Mesangial cell (primary cell): ENCODE results near the gene FAM181A. TPM values are rescaled to one million over a fixed set of nuclear protein-coding genes. Genes with fewer than 3 reads are reported as not detected.

Experiments used
- total RNA-seq: library from RNA; depleted of rRNA; stranded (reverse); fragments of >200 nt; gene quantifications from 2 replicates; pipeline ENCODE4 v1.2.3, GENCODE V29; 2015

The FAM181A gene
- not detected in 2 replicates for total RNA-seq

GRCh38 chr14:93926873-93927799 is at the start of gene FAM181A:
Gene FAM181A (plus strand): TSS chr14:93927344. CDS start chr14:93928286, 942 bp downstream.

GRCh38 chr14:93976477-93977057 is 49.4 kb downstream of the FAM181A start, which contains the start of gene ASB2:
Gene ASB2 (minus strand): TSS chr14:93976570. CDS start chr14:93964539, 12,031 bp downstream.

Other genes starting within 250 kb of the FAM181A start
- not detected in 2 replicates for gene PRIMA1, start 138.9 kb upstream of the FAM181A start, total RNA-seq
- gene ASB2, start 49.2 kb downstream of the FAM181A start, total RNA-seq, result 0.13 and 0.16 TPM in 2 replicates
- gene CCDC197, start 70.0 kb downstream of the FAM181A start, total RNA-seq, result not detected in 2 replicates
- gene OTUB2, start 99.0 kb downstream of the FAM181A start, total RNA-seq, result 3.7 and 4.1 TPM in 2 replicates
- 57.3 and 92.7 TPM in 2 replicates for gene DDX24, start 153.9 kb downstream of the FAM181A start, total RNA-seq
- 15.0 and 22.0 TPM in 2 replicates for gene IFI27L1, start 154.0 kb downstream of the FAM181A start, total RNA-seq
- gene IFI27, start 183.4 kb downstream of the FAM181A start, total RNA-seq, result 2.3 and 3.8 TPM in 2 replicates
- 150 and 213 TPM in 2 replicates for gene IFI27L2, start 202.3 kb downstream of the FAM181A start, total RNA-seq
- 0.16 and 0.38 TPM in 2 replicates for gene PPP4R4, start 247.0 kb downstream of the FAM181A start, total RNA-seq